Measurements from ENCODE around the gene OCA2. TPM values are rescaled to one million over a fixed set of nuclear protein-coding genes. Genes with fewer than 3 reads are reported as not detected.

The OCA2 gene
- total and polyA plus RNA-seq, 2 of the 8 experiments (the other 6 are each of a cell fraction or from before 2014, with no cell fraction given): 0.20 TPM

DNA sequence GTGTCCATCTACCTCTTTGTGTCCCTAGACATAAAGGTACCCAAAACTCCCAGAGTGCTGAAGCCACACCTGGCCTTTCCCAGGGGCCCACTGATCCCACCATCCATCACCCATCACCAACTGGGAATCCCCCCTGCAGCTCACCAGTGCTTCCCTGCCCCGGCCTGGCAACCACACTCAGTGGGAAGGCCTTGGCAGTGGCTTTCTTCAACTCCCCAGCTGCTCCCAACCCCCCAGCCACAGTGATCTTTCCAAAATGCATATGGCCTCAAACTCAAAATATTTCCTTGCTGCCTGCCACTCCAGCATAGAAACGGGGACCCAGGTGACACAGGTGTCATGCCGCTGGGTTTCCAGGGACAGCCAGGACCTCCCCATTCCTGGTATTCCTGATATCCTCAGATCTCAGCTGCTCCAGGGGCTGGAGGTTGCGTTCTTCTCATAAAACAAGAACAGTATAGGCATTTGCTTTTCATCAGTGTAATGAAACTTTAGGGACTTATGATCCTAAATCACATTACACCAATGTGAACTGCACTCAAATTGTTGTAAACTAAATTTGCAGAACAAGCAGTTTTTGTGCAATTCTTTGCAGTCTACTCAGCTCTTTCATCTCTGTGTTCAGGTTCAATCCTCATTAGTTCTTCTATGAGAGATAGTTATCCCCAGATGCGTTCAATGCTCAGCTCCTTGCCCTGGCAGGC is 1.3 kb downstream of the OCA2 start:
- DNase-seq (ENCODE audit: low read depth in 1 of 2, low spot score in 2 of 2): no peak
- H3K9ac ChIP-seq (replicated peaks in 1 of 4; ENCODE audit: extremely low read depth in 1 of 4, low read depth in 3 of 4, low read length in 3 of 4): no peak overlapping the region
- H3K4ac ChIP-seq (replicated peaks; ENCODE audit: insufficient read length, low read depth, low read length): no peak overlapping the region
- H2BK12ac ChIP-seq (ENCODE audit: low read depth, low read length): no peak overlapping the region
- no peak overlapping the region for H3K14ac ChIP-seq (ENCODE audit: insufficient read length)
- FAIRE-seq: no peak
- no peak overlapping the region for H2BK120ac ChIP-seq (replicated peaks; ENCODE audit: low read depth, low read length)
- H2BK15ac ChIP-seq (ENCODE audit: low read length): no peak overlapping the region
- no peak overlapping the region for H2AK5ac ChIP-seq (ENCODE audit: low read depth, low read length)
- no peak overlapping the region for H3K27ac ChIP-seq (ENCODE audit: low read depth, low read length)
- H3K4me3 ChIP-seq (ENCODE audit: extremely low read depth in 1 of 4, insufficient read depth in 2 of 4, low read depth in 3 of 4, low read length in 4 of 4): peak overlapping the region in 1 of 4 experiments; percentile 56; a peak in 2 of 8 replicates
- no peak overlapping the region for H4K91ac ChIP-seq (replicated peaks; ENCODE audit: insufficient read length, low read length)
- POLR2A ChIA-PET (ENCODE audit: partially characterized antibody): no interaction called here
- H3K23ac ChIP-seq (ENCODE audit: insufficient read length): no peak overlapping the region
- 81% methylated on average over 5 of the region's 5 CpGs; no CpG with 5 or more reads in 1 of the 2 experiments for WGBS, 2 experiments (ENCODE audit: extremely low coverage in 1 of 2, insufficient coverage in 1 of 2, insufficient read length in 1 of 2, insufficient replicate concordance in 2 of 2, low coverage in 1 of 2, low lambda C conversion rate in 2 of 2, missing lambda C conversion rate in 1 of 2)
- H3K23me2 ChIP-seq (ENCODE audit: low read depth, low read length): peaks cover 40% of the 10 kb centered on the region
- no peaks in the 10 kb centered on the region for H3K79me2 ChIP-seq (ENCODE audit: control insufficient read depth in 1 of 2, insufficient read depth in 2 of 2, low read length in 2 of 2)
- TF ChIP-seq CHD1 (IDR thresholded peaks at IDR 0.05; ENCODE audit: low read depth, low read length) (no peak), FOSL1 (IDR thresholded peaks at IDR 0.05; ENCODE audit: insufficient read depth, low read depth, low read length) (no peak)
- H4K20me1 ChIP-seq (replicated peaks in 1 of 2; ENCODE audit: control insufficient read depth in 1 of 2, insufficient read depth in 2 of 2, low read length in 2 of 2): peaks cover 0 to 20% of the 10 kb centered on the region in 2 experiments
- no peak overlapping the region for H4K5ac ChIP-seq (ENCODE audit: insufficient read length, low read depth, low read length)
- no peak overlapping the region for H3K56ac ChIP-seq (replicated peaks; ENCODE audit: insufficient read length, low read depth, low read length)
- H3K4me2 ChIP-seq (ENCODE audit: insufficient read depth in 1 of 2, low read depth in 2 of 2, low read length in 2 of 2): peak overlapping the region in 1 of 2 experiments; percentile 55; a peak in 2 of 4 replicates
- CTCF ChIA-PET (ENCODE audit: partially characterized antibody): interaction anchor here (0.8 to 3.8 kb wide), 8 partner anchors 10 to 1124 kb away, joined by 3 to 16 read pairs (median 8); no protein-coding TSS in a partner anchor
- peaks cover 0 to 3% (median 0%) of the 10 kb centered on the region in 4 experiments; a peak in 1 of 8 replicates for H3K36me3 ChIP-seq (ENCODE audit: control insufficient read depth in 2 of 4, insufficient read depth in 4 of 4, low read length in 3 of 4)
- no peak overlapping the region for H4K8ac ChIP-seq (ENCODE audit: extremely low read depth, insufficient read depth, low read length)
- peaks cover 0 to 29% (median 9%) of the 10 kb centered on the region in 4 experiments; a peak in 5 of 7 replicates for H3K4me1 ChIP-seq (replicated peaks in 1 of 4; ENCODE audit: control insufficient read depth in 3 of 4, insufficient read depth in 4 of 4, low read length in 3 of 4)
- no peak overlapping the region for H2AFZ ChIP-seq (ENCODE audit: low read length)
- H3K9me3 ChIP-seq (ENCODE audit: insufficient read depth in 2 of 2, low read depth in 1 of 2, low read length in 1 of 2): no peaks in the 10 kb centered on the region
- no peak overlapping the region for H2BK20ac ChIP-seq (ENCODE audit: low read length)
- no peak overlapping the region for H2BK5ac ChIP-seq (ENCODE audit: low read depth, low read length)
- peaks cover 43 to 92% (median 78%) of the 10 kb centered on the region in 4 experiments for H3K27me3 ChIP-seq (replicated peaks in 1 of 4; ENCODE audit: control insufficient read depth in 3 of 4, extremely low read depth in 1 of 4, insufficient read depth in 3 of 4, low read length in 3 of 4)
- H3K18ac ChIP-seq (ENCODE audit: extremely low read depth, low read length): no peak overlapping the region
- H3K79me1 ChIP-seq (ENCODE audit: low read depth, low read length): no peaks in the 10 kb centered on the region; the same call in 1 of the 2 replicates

Measured in H1 (cell line).